HG03439 (cell line): ENCODE results near the gene SPEM2.

Experiments
- ATAC-seq: cut with Tn5 transposase; IDR thresholded peaks from one replicate; pipeline ENCODE4 v1.9.1; 2021; ENCODE audit warnings: mild to moderate bottlenecking, moderate library complexity; ENCODE audit not compliant: unreplicated experiment

SPEM2 gene

DNA sequence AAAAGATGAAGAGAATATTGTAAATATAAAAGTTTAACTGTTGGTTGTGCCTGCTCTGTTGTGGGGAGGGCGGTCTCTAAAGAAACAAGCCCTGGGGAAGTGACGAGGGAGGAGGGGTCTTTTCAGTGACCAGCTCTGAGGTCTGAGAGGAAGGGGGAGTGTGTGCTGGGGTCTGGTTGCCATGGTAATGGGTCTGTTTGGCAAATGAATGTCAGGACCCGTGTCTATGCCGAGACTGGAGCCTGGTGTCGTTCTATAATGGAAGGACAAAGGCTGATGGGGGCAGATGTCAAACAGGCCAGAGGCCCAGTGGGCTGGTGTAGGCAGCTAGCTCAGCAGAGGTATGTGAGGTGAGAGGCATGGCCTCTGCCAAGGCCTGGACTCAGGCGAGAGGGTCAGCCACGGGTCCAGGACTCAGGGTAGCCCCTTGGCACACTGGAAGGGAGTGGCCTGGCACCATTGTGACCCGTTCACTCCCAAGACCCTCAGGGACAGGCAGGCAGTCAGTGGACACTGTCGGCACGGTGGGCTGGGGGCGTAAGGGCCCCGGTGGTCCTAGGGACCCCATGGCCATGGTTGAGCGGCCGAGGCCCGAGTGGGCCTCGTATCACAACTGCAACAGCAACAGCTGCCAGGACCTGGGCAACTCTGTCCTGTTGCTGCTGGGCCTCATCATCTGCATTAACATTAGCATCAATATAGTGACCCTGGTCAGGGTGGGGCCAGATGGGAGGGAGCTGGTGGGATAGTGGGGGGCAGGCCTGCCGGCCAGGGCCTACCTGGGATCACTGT lies 5.4 kb upstream of the SPEM2 start, which contains the start of gene SPEM1:
TSS of gene SPEM1 (plus strand) at position 506 of the 792 bp plus-strand sequence. CDS start at position 567, 61 bp downstream.
- no peak for ATAC-seq

GRCh38 chr17:7421186-7421585 lies 4.2 kb upstream of the SPEM2 start:
- no peak for ATAC-seq

DNA sequence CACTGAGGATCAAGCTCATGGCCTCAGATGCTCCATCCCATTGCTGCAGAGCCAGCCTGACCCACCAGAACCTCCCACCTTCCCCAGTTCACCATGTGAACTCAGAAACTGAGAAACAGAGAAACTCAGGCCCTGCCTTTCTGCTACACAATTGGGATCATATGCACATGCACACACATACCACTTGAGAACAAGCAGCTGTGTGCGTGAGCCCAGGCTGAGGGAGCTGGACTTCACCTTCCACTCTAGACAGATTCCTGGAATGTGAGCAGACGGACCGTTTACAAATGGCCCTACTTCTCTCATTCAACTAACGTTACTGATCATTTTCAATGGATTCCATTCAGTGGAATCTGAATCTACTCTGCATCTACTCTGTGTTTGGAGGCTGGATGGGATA lies 1.7 kb upstream of the SPEM2 start:
- no peak for ATAC-seq

DNA sequence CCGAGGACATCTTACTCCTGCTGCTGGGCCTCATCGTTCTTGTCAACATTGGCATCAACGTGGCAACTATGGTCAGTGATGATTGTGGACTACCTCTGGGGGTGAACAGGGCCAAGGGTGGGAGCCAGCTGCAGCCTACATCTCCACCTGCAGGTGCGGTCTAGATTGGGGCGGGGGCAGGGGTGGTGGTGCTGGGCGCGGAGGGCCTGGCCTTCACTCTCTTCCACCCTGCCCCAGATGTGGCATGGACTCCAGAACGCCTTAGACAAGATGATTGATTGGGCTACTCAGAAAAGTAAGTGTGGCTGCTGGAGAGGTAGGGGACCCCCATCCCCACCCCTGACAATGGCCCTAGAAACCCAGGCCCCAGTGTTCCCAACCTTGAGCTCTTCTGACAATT lies 340 bp downstream of the SPEM2 start:
- ATAC-seq, result no peak

GRCh38 chr17:7426203-7426863 lies 917 bp downstream of the SPEM2 start:
- no peak for ATAC-seq

GRCh38 chr17:7426896-7427489 lies 1.6 kb downstream of the SPEM2 start:
- no peak for ATAC-seq

DNA sequence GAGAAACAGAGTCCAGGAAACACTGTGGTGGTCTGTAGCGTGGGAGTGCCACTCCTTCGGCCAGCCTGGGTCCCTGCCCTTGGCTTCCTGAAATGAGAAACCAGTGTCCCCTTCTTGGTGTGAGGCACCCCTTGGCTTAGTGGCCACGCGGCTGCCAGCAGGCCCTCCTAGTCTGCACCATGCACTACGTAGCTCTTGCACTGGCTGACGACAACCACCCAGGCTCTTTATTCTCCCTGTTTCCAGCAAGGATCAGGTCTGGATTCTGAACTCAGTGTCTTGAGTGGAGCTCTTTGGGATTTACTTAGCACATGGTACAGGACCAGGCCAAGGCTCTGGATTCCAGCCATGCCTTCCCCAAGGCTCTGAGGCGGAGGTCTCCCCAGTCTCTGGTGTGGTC lies 2.1 kb downstream of the SPEM2 start:
- ATAC-seq, result no peak

- no peak for ATAC-seq
Measured at GRCh38 chr17:7428557-7428956, 3.1 kb downstream of the SPEM2 start, which contains the start of gene SPEM3. SPEM3 (plus strand) TSS chr17:7428857; CDS start chr17:7428903, 46 bp downstream.

DNA sequence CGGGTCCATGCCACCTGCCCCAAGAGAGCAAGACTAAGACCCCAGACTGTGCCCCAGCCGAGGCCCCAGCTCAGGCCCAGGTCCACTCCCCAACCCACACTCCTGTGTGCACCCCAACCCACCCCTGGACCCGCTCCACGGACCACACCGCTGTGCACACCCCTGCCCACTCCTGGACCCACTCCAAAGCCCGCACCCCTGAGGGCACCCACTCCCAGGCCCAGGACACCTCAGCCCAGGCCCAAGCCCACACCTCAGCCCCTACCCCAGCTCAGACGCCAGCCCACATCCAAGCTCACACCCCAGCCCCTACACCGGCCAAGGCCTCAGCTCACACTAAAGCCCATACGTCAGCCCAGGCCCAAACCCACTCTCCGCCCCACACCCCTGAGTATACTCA lies 4.3 kb downstream of the SPEM2 start:
- ATAC-seq, result no peak

GRCh38 chr17:7431231-7431630 lies 5.8 kb downstream of the SPEM2 start:
- ATAC-seq, result no peak

GRCh38 chr17:7432296-7432695 lies 6.9 kb downstream of the SPEM2 start:
- no peak for ATAC-seq

DNA sequence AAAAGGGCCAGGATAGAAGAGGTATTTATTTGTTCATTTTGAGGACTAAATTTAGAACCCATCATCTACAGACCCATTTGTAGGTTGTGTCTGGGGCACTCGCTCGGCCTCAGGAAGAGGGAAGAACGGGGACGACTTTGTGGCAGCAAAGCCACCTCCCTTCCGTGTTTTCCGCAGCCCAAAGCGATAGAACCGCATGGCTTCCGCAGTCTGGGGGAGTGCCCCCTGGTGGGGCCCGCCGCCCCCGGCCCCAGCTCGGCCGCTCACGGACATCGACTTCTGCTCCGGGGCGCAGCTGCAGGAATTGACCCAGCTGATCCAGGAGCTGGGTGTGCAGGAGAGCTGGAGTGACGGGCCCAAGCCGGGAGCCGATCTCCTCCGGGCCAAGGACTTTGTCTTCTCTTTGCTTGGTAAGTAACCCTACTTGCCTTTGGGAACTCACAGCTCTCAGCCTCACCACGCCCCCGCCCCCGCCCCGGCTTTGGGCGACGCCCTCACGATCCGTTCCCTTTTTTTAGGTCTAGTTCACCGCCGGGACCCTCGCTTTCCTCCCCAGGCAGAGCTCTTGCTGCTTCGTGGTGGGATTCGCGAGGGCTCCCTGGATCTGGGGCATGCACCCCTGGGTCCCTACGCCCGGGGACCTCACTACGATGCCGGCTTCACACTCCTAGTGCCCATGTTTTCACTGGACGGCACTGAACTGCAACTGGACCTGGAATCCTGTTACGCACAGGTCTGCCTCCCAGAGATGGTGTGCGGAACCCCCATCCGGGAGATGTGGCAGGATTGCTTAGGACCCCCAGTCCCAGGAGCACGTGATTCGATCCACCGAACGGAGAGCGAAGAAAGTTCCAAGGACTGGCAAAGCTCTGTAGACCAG lies 10.5 kb downstream of the SPEM2 start:
- no peak for ATAC-seq

DNA sequence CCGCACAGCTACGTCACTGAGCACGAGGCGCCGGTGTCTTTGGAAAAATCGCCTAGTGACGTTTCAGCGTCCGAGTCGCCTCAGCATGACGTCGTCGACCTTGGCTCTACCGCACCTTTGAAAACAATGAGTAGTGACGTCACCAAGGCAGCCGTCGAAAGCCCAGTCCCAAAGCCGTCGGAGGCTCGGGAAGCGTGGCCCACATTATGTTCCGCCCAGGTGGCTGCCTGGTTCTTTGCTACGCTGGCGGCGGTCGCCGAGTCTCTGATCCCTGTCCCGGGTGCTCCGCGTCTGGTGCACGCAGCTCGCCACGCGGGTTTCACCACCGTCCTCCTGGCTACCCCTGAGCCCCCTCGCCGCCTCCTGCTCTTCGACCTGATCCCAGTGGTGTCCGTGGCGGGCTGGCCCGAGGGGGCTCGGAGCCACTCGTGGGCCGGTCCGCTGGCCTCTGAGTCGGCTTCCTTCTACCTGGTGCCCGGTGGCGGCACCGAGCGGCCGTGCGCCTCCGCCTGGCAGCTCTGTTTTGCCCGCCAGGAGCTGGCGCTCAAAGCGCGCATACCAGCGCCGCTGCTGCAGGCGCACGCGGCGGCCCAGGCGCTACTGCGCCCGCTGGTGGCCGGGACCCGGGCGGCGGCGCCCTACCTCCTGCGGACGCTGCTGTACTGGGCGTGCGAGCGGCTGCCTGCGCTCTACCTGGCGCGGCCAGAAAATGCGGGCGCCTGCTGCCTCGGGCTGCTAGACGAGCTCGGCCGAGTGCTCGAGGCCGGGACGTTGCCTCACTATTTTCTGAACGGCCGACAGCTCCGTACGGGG lies 11.3 kb downstream of the SPEM2 start:
- no peak for ATAC-seq

DNA sequence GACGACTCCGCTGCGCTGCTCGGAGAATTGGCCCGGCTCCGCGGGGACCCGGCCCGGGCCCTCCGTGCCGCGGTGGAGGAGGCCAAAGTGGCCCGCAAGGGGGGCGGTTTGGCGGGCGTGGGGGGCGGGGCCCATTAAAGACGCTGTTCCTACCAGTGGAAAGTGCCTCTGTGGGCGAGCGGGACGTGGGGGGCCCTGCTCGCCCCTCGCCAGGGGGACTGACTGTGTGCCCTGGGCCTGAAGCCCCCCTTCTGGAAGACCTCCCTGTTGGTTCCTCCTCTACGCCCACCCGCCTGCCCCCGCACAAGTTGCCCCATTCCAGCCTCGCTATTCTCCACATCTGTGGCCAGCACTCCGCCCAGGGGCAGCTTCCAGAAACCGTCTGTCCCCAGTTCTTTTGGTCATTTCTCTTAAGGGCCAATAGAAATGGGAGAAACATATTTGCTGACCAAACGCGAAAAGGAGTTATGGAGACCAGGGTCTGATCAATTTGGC lies 12.0 kb downstream of the SPEM2 start:
- no peak for ATAC-seq

DNA sequence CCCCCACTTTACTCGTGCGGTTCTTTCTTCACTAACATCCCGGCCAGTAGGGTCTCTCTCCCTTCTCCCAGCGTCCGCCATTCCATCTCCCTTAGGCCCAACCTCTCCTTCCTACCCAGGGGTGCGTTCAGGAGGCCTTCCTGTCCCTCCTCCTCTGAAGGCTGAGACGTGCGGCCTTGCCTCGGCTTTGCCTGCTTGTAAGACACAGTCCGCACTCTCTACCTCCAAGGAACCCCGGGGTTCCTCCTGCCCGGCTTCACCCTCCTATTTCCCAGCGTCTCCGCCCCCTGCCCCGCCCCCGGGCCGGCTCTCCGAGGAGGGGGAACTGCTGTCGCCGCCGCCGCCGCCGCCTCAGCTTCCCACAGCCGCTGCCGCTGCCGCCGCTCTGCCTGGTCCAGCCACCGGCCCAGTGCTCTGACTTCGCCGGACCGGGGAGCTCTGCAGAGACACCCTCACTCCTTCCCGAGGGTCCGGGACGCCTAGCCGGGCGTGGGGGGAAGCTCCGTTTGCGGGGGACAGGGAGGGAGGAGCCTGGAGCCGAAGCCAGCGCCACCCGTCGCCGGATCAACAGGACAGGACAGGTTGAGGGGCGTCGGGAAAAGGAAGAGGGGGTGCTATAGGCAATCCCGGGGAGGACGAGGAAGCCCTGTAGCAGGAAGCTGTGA lies 12.7 kb downstream of the SPEM2 start:
- ATAC-seq, result no peak

GRCh38 chr17:7438656-7439460 lies 13.4 kb downstream of the SPEM2 start:
- no peak for ATAC-seq

- ATAC-seq, result no peak
Measured at GRCh38 chr17:7439462-7440112, 14.2 kb downstream of the SPEM2 start, which contains the start of gene FGF11. FGF11 (plus strand) TSS chr17:7439512; CDS start chr17:7439621, 109 bp downstream.
